Stomach (tissue), 9 donors: ENCODE results near the gene CBARP. TPM values are rescaled to one million over a fixed set of nuclear protein-coding genes. Genes with fewer than 3 reads are reported as not detected.

Source experiments
- DNase-seq, 2 donors: peaks; one replicate each; pipeline versions ENCODE4 v3.0.0 to v3.0.0-alpha.2; 2013 to 2019
- H3K27ac ChIP-seq, 5 donors: fragments of 200-600 bp in 4 of 5; sonication (generic) in 4 of 5; one replicate each; pipeline ENCODE4 v1.5.1; 2013 to 2019; ENCODE audit warnings: mild to moderate bottlenecking in 1 of 5, moderate library complexity in 1 of 5
- H3K27me3 ChIP-seq, 3 donors: fragments of 200-600 bp; sonication (generic); one replicate each; pipeline ENCODE4 v1.5.1; 2017 to 2019; ENCODE audit warnings: mixed run types in 1 of 3
- H3K36me3 ChIP-seq, 4 donors: fragments of 200-600 bp; sonication (generic); 1 replicate in 3 of 4; 2 replicates in 1 of 4; pipeline ENCODE4 v1.5.1; 2016 to 2019
- H3K4me1 ChIP-seq, 4 donors: fragments of 200-600 bp; sonication (generic); one replicate each; pipeline ENCODE4 v1.5.1; 2016 to 2019
- H3K4me3 ChIP-seq, 4 donors: fragments of 200-600 bp; sonication (generic) in 3 of 4; one replicate each; pipeline ENCODE4 v1.5.1; 2016 to 2019; ENCODE audit warnings: mild to moderate bottlenecking in 1 of 4
- H3K9me3 ChIP-seq, 4 donors: fragments of 200-600 bp; sonication (generic); one replicate each; pipeline ENCODE4 v1.5.1; 2016 to 2019
- EP300 ChIP-seq: sonication (generic); formaldehyde crosslinking; IDR thresholded peaks from one replicate; pipeline ENCODE4 v1.6.1; 2017; ENCODE audit warnings: antibody characterized with exemption
- POLR2A ChIP-seq, 4 donors: fragments of 450-650 bp; IDR thresholded peaks; one replicate each; pipeline ENCODE4 v1.6.1; 2016; ENCODE audit warnings: antibody characterized with exemption in 4 of 4, control low read depth in 2 of 4, mild to moderate bottlenecking in 1 of 4, moderate library complexity in 1 of 4
- POLR2AphosphoS5 ChIP-seq, 3 donors: sonication (generic); formaldehyde crosslinking; IDR thresholded peaks; one replicate each; pipeline ENCODE4 v1.6.1; 2016; ENCODE audit warnings: antibody characterized with exemption in 3 of 3
- WGBS, 5 donors: extraction: QIAGEN DNeasy Blood & Tissue Kit in 3 of 5; methylation state at CpG; one replicate each; pipeline versions ENCODE4 v1.1.5 to v1.1.7; 2013 to 2018; 5-methylcytosine and 5-hydroxymethylcytosine counted together
- intact Hi-C: fragments of 100-400 bp; cut with DNase I; formaldehyde crosslinking; loops from one replicate; pipeline ENCODE4 v1.15.1; 2023; ENCODE audit warnings: low total_unique reads
- polyA plus RNA-seq, 3 donors: library from polyadenylated mRNA; stranded (reverse); fragments of 200-250 nt; gene quantifications; one replicate each; pipeline ENCODE4 v1.2.3, GENCODE V29; 2013
- total RNA-seq, 5 donors: library from RNA; depleted of rRNA; stranded (reverse); fragments of >200 nt; gene quantifications; one replicate each; pipeline versions ENCODE4 v1.1.0 to v1.2.3, GENCODE V29; 2014 to 2016
- TF ChIP-seq, protein P1 (sequence below), 7 experiments: fragments of 450-650 bp in 4 of 7; fragments of 200-600 bp in 3 of 7; sonication (generic) in 3 of 7; IDR thresholded peaks; one replicate each; pipeline ENCODE4 v1.5.1; 2016 to 2019; ENCODE audit warnings: antibody characterized with exemption in 7 of 7, control low read depth in 2 of 7, mild to moderate bottlenecking in 1 of 7
- donor health status: healthy with polysubstance abuse.
- donor health status: Bipolar disorder and iron deficiency.
- donor health status: healthy.

Gene CBARP
- total and polyA plus RNA-seq, 8 donors = 0.19 to 8.9 (median 0.78) TPM; not detected in 4

- H3K4me1 ChIP-seq = peaks cover 75 to 95% (median 90%) of the 10 kb centered on the region in 4 donors
- H3K27me3 ChIP-seq = no peaks in the 10 kb centered on the region
- H3K36me3 ChIP-seq = peaks cover 39 to 42% (median 41%) of the 10 kb centered on the region in 4 donors
- no peak for TF ChIP-seq POLR2A (IDR thresholded peaks at IDR 0.05)
- peak; percentile 50 to 94 (median 86) for TF ChIP-seq POLR2AphosphoS5 (IDR thresholded peaks at IDR 0.05)
- intact Hi-C loops = no loop called here
- peak overlapping the region; percentile 15 to 69 (median 22) for H3K4me3 ChIP-seq
- 7 to 11% (median 7%) methylated on average over 15 to 17 of the region's 17 CpGs for WGBS, 5 donors
- H3K27ac ChIP-seq = peak overlapping the region; percentile 93 to 100 (median 100)
- peak; percentile 72 to 89 for DNase-seq
- no peaks in the 10 kb centered on the region for H3K9me3 ChIP-seq
Observed at GRCh38 chr19:1259206-1259875, 21.5 kb upstream of the CBARP start.

DNA sequence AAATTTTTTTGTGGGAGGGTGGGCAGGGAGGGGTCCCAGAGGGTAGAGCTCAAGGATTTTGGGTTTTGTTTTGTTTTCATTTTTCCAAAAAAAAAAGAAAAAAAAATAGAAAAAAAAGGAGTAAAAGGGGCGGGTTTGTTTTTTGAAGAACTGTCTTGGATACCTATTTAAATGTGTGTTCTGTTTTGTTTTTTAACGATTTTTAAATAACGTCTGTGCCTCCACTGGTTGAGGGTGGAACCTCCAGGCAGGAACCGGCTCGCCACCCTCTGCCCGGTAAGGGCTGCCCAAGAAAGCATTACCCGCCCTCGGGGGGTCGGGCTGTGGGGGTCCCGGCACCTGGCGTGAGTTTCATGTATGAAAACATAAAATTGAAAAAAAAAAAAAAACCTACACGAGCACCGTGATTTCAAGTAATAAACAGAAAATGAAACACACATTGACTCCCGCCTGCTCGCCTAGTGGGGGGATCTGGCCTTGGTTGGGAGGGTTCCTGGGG, 21.0 kb upstream of the CBARP start:
- 18 to 25% (median 24%) methylated on average over 15 of the region's 15 CpGs for WGBS, 5 donors
- peaks cover 45 to 48% (median 47%) of the 10 kb centered on the region in 4 donors for H3K36me3 ChIP-seq

GRCh38 chr19:1258163-1258492, 20.3 kb upstream of the CBARP start:
- intact Hi-C loops = no loop called here
- Histone ChIP-seq H3K36me3 (peaks cover 45 to 50% (median 48%) of the 10 kb centered on the region in 4 donors), H3K27ac (peak overlapping the region; percentile 35 to 100 (median 100)), H3K4me1 (peaks cover 85 to 97% (median 96%) of the 10 kb centered on the region in 4 donors), H3K27me3 (no peaks in the 10 kb centered on the region), H3K9me3 (no peaks in the 10 kb centered on the region), H3K4me3 (peak overlapping the region in 2 of 4 donors; percentile 26 to 69)
- 65 to 80% (median 76%) methylated on average over 8 of the region's 8 CpGs for WGBS, 5 donors
- TF ChIP-seq EP300 (no peak), POLR2A (IDR thresholded peaks at IDR 0.05) (no peak)
- TF ChIP-seq, protein P1, sequence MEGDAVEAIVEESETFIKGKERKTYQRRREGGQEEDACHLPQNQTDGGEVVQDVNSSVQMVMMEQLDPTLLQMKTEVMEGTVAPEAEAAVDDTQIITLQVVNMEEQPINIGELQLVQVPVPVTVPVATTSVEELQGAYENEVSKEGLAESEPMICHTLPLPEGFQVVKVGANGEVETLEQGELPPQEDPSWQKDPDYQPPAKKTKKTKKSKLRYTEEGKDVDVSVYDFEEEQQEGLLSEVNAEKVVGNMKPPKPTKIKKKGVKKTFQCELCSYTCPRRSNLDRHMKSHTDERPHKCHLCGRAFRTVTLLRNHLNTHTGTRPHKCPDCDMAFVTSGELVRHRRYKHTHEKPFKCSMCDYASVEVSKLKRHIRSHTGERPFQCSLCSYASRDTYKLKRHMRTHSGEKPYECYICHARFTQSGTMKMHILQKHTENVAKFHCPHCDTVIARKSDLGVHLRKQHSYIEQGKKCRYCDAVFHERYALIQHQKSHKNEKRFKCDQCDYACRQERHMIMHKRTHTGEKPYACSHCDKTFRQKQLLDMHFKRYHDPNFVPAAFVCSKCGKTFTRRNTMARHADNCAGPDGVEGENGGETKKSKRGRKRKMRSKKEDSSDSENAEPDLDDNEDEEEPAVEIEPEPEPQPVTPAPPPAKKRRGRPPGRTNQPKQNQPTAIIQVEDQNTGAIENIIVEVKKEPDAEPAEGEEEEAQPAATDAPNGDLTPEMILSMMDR (IDR thresholded peaks at IDR 0.05) = no peak
- DNase-seq = no peak

More for the DNA sequence above, 21.0 kb upstream of the CBARP start:
- Histone ChIP-seq H3K27me3 (no peaks in the 10 kb centered on the region), H3K4me3 (peak overlapping the region; percentile 15 to 69 (median 22)), H3K4me1 (peaks cover 81 to 97% (median 95%) of the 10 kb centered on the region in 4 donors), H3K9me3 (no peaks in the 10 kb centered on the region), H3K27ac (peak overlapping the region; percentile 93 to 100 (median 100))
- no peak for TF ChIP-seq POLR2A (IDR thresholded peaks at IDR 0.05)
- TF ChIP-seq EP300 = no peak
- TF ChIP-seq POLR2AphosphoS5 (IDR thresholded peaks at IDR 0.05) = no peak
- TF ChIP-seq, protein P1 (IDR thresholded peaks at IDR 0.05) = no peak
- DNase-seq = peak in 1 of 2 donors; percentile 45
- intact Hi-C loops = no loop called here

DNA sequence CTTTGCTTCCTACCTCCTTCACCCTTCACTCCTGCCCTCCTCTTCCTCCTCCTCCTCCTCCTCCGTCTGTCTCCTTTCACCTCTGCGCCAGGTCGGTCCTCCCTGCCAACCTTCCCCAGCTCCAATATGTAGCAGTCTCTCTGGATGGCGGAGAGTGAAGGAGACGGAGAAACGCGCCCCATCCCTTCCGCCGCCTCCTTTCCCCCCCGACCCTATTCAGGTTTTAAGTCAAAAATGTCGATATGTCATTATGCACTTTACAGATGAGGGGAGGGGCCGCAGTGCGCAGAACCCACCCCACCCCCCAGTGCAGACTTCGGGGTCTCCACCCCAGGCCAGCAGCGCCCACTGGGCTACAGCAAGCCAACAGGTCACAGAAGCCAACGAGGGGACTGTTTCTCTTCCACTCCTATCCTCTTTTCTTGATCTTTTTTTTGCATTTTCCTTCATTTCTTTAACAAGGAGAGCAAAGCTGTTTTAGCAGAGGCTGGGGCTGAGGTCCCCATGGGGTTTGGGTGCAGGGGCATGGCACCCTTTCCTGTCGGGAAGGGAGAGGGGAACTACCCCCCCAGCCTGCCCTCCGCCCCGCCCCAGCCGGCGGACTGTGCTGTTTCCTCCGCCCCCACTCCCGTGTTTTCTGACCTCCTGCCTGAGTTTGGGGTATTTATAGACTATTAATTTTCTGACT, 19.8 kb upstream of the CBARP start:
- TF ChIP-seq POLR2AphosphoS5 (IDR thresholded peaks at IDR 0.05) = no peak
- TF ChIP-seq EP300 = no peak
- TF ChIP-seq, protein P1 (IDR thresholded peaks at IDR 0.05) = no peak
- Histone ChIP-seq H3K36me3 (peaks cover 45 to 50% (median 48%) of the 10 kb centered on the region in 4 donors), H3K27me3 (no peaks in the 10 kb centered on the region), H3K9me3 (no peaks in the 10 kb centered on the region), H3K4me1 (peaks cover 85 to 97% (median 94%) of the 10 kb centered on the region in 4 donors), H3K27ac (peak overlapping the region; percentile 35 to 100 (median 100)), H3K4me3 (peak overlapping the region in 2 of 4 donors; percentile 26 to 69)
- intact Hi-C loops = no loop called here
- no peak for DNase-seq
- 64 to 67% (median 66%) methylated on average over 23 of the region's 23 CpGs for WGBS, 5 donors
